ENCODE data around the gene PSMC3IP.

PSMC3IP gene

DNA sequence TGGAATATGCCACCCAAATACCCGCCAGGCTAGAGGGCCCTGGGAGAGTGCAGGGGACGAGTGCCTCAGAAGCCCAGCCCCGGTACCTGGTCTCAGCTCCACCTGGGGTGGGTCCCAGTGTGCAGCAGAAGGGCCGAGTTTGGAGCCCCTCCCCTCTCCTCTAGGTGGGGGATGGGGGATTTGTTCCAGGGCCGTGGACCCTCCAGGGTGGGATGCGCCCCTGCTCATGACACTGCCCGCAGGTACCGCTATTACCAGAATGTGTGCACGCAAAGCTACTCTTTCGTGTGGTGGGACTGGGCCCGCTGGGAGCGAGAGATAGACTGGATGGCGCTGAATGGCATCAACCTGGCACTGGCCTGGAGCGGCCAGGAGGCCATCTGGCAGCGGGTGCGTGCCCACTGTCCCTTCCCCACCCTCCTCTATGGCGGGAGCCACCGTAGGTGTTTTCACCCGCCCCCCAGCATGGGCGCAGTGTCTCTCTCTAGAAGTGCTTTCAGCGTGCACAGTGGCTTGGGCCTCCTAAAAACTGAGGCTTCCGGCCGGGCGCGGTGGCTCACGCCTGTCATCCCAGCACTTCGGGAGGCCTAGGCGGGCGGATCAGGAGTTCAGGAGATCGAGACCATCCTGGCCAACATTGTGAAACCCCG lies 40.2 kb downstream of the PSMC3IP start:
- DNase-seq: no peak

DNA sequence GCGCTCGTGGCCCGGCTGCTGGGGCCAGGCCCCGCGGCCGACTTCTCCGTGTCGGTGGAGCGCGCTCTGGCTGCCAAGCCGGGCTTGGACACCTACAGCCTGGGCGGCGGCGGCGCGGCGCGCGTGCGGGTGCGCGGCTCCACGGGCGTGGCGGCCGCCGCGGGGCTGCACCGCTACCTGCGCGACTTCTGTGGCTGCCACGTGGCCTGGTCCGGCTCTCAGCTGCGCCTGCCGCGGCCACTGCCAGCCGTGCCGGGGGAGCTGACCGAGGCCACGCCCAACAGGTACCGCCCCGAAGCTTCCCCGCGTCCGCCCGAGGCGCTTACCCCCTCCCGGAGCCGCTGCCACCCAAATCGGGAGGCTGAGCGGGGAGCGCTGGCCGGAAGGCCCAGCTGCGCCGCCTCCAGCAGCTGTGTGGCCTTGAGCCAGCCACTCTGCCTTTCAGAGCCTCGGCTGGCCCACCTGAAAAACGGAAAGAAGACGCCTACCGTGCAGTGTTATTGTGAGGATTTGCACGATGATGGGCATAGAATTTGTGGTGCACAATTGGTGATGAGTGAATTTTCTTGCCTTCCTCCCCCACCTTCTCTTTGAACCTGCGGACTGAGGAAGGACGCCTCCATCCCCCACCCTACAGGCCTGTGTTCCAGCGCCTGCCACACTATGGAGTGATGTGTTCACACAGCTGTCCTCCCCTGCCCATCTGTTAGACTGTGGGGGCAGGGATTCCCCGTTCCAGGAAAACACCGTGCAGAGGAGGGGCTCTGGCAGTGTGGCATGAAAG lies 41.0 kb downstream of the PSMC3IP start:
- DNase-seq: peak; percentile 51

DNA sequence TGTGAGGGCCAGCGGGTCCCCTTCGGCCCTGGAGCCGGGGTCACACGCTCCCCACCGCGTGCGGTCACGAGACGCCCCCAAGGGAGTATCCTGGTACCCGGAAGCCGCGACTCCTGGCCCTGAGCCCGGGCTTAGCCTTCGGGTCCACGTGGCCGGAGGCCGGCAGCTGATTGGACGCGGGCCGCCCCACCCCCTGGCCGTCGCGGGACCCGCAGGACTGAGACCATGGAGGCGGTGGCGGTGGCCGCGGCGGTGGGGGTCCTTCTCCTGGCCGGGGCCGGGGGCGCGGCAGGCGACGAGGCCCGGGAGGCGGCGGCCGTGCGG lies 41.5 kb downstream of the PSMC3IP start, which contains the start of gene NAGLU:
NAGLU (plus strand) TSS at position 194 of the 324 bp plus-strand sequence; CDS start at position 226, 32 bp downstream.
- DNase-seq: peak; percentile 67

DNA sequence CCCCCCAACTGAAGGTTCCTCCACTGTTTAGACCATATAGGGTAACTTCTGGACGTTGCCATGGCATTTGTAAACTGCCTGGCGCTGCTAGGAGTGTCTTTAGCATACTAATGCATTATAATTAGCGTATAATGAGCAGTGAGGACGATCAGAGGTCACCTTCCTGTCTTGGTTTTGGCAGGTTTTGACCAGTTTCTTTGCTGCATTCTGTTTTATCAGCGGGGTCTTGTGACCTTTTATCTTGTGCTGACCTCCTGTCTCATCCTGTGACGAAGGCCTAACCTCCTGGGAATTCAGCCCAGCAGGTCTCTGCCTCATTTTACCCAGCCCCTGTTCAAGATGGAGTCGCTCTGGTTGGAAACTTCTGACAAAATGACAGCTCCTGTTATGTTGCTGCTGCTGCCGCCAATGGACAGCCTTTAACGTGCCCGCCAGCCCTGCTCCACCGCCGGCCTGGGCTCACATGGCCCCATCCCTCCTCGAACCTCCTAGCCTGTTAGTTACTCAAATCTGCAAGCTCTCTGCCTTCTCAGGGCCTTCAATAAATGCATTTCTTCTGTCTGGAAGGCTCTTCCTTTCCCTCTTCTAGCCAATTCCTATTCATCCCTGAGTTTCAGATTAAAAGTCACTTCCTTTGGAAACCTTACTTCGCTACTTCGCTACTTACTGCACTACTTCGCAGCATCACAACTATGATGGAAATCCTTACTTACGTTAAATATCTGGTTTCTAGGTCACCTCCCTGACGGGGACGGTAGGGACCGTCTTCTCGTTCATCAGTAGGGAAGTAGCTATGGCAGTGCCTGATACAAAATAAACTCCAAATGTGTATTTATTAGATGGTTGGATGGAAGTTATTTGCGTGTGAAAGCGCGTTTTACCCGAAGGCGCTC lies 42.1 kb downstream of the PSMC3IP start:
- no peak for DNase-seq

DNA sequence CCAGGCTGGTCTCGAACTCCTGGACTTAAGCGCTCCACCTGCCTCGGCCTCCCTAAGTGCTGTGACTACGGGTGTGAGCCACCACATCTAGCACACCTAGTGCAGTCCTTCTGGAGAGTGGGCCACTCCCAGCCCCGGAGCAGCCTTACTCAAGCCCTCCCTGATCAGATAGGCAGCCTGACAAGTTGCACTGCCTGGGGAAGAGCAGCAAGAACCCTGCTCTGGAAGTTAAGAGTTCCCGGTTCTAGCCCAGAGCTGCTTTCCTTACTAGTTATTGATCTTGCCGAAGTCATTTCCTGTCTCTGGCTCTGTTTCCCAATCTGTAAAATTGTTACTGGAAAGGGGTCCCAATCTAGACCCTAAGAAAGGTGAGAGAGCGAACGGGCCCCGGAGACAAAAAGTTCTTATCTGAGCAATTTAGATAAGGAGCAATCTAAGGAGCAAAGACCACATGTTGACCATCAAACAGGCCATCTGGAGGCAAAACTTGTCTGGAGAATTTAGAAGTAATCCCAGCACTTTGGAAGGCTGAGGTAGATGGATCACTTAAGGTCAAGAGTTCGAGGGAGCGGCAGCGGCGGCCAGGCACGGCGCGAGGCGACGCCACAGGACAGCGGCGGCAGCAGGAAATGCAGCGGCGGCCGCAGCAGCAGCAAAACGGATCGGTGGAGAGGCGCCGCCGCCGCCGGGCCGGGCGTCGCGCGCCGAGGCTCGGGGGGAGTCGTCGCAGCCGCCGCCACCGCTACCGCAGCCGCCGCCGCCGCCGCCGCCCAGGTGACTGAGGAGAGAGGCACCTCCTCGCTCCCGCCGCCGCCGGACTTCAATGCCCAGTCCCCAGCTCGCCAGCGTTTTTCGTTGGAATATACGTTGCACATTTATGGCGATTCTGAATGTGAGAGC lies 45.8 kb downstream of the PSMC3IP start:
- DNase-seq: peak; percentile 28

DNA sequence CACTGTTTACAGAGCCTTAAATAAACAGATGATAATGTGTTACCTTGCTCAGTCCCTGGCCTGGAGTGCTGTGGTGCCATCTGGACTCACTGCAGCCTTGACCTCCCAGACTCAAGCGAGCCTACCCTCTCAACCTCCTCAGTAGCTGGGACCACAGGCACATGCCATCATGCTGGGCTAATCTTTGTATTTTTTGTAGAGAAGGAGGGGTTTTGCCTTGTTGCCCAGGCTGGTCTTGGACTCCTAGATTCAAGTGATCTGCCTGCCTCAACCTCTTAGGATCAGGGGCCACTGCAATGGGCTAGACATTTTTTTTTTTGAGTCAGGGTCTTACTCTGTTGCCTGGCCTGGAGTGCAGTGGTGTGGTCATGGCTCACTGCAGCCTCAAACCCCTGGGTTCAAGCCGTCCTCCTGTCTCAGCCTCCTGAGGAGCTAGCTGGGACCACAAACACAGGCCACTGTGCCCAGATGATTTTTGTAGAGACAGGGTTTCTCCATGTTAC lies 46.5 kb downstream of the PSMC3IP start:
- no peak for DNase-seq

DNA sequence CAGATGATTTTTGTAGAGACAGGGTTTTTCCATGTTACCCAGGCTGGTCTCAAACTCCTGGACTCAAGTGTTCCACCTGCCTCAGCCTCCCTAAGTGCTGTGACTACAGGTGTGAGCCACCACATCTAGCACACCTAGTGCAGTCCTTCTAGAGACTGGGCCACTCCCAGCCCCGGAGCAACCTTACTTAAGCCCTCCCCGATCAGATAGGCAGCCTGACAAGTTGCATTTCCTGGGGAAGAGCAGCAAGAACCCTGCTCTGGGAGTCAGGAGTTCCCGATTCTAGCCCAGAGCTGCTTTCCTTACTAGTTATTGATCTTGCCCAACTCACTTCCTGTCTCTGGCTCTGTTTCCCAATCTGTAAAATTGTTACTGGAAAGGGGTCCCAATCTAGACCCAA lies 48.5 kb downstream of the PSMC3IP start:
- DNase-seq: no peak

DNA sequence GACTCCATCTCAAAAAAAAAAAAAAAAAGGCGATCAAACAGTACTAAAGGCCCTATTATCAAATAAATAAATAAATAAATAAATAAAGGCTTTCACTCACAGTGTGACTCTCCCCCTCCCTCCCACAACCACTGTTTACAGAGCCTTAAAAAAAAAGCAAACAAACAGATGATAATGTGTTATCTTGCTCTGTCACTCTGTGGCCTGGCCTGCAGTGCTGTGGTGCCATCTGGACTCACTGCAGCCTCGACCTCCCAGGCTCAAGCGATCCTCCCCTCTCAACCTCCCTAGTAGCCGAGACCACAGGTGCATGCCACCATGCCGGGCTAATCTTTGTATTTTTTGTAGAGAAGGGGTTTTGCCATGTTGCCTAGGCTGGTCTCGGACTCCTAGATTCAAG lies 49.6 kb downstream of the PSMC3IP start:
- DNase-seq: no peak

DNA sequence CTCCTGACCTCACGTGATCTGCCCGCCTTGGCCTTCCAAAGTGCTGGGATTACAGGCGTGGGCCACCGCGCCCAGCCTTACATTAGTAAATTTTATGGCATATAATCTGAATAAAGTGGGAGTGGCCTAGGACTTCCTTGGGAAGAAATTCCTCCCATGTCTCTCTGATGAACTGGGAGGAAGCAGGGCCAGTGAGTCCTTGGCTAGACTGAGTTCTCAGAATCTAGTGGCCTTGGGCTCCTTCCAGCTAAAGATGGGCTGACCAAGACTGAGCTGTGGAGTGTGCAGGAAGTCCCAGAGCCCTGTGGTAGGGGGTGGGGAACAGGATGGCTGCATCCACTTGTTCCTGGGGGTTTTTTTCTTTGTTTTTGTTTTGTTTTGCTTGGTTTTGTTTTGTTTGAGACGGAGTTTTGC lies 51.5 kb downstream of the PSMC3IP start:
- no peak for DNase-seq

DNA sequence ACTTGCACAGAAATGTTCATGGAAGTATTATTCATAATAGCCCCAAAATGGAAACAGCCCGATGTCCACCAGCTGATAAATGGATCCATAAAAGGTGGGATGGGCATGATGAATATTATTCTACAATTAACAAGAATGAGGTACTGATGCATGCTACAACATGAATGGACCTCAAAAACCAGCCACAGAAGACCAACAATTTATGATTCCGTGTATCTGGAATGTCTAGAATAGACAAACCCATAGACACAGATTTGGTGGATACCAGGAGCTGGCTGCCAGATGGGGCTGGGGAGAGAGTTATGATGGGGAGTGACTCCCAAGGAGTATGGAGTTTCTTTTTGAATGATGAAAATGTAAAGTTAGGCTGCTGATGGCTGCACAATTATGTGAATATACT lies 52.3 kb downstream of the PSMC3IP start:
- DNase-seq: no peak

DNA sequence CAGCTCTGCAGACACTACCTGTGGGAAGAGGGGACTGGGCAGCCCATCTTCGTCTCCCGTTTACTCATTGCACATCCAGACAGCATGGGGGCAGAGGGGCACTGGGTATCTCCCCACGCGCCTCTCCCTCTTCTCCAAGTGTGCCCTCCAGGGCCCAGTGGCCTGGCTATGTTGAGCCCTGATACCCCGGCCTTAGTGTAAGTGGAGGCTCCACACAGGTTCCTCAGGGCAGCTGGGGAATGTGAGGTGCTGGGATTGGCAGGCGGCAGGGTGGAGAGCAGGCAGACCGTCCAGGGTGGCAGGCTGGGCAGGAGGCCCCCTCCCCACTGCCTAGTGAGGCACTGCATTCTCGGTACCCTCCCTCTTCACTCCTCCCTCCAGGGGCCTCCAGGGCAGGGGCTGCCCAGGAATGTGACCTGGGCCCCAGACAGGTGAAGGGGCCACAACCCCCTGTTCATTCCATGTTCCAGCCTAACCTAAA lies 54.7 kb downstream of the PSMC3IP start:
- DNase-seq: no peak
